H54 (cell line): ENCODE measurements around the gene RND1.
"Not testable (repeated sequence)": the region's sequence is repeated elsewhere in the genome, so short reads cannot be mapped to it uniquely, and the experiment has no call there.

Source experiments
- DNase-seq: peaks from one replicate; pipeline ENCODE4 v3.0.0; 2011; ENCODE audit warnings: low spot score, mixed read lengths; ENCODE audit not compliant: insufficient read length
- FAIRE-seq: peaks from 3 replicates; lab custom pipeline; 2011; peaks lifted over from hg19 to GRCh38; lab: Jason Lieb, UNC
- POLR2A ChIP-seq: IDR thresholded peaks from 2 replicates; pipeline ENCODE4 v1.6.1; 2011; ENCODE audit warnings: low read depth, mild to moderate bottlenecking, low read length

RND1 gene

GRCh38 chr12:48865281-48866051 is at the start of gene RND1:
Gene RND1 (minus strand): TSS chr12:48865870. CDS start chr12:48865767, 103 bp downstream.
- TF ChIP-seq POLR2A: peak; percentile 90
- DNase-seq: peak; percentile 79
- peak; percentile 71 for FAIRE-seq

- TF ChIP-seq POLR2A: no peak
- DNase-seq: no peak
- no peak for FAIRE-seq
Measured at GRCh38 chr12:48910196-48910595, 44.5 kb upstream of the RND1 start.

- not testable (repeated sequence) for DNase-seq, FAIRE-seq
Measured at GRCh38 chr12:48909698-48910097, 44.0 kb upstream of the RND1 start.

GRCh38 chr12:48907245-48907644 is 41.6 kb upstream of the RND1 start:
- no peak for DNase-seq
- no peak for FAIRE-seq
- no peak for TF ChIP-seq POLR2A

GRCh38 chr12:48903982-48904411 is 38.3 kb upstream of the RND1 start:
- peak; percentile 43 for DNase-seq
- TF ChIP-seq POLR2A: no peak
- no peak for FAIRE-seq

GRCh38 chr12:48903363-48903981 is 37.8 kb upstream of the RND1 start:
- TF ChIP-seq POLR2A: no peak
- no peak for FAIRE-seq
- no peak for DNase-seq

- DNase-seq: no peak
- no peak for TF ChIP-seq POLR2A
- FAIRE-seq: no peak
Measured at GRCh38 chr12:48901278-48901677, 35.6 kb upstream of the RND1 start.

GRCh38 chr12:48899651-48900050 is 34.0 kb upstream of the RND1 start:
- no peak for FAIRE-seq
- no peak for TF ChIP-seq POLR2A
- no peak for DNase-seq

- DNase-seq: no peak
- no peak for TF ChIP-seq POLR2A
- no peak for FAIRE-seq
Measured at GRCh38 chr12:48894271-48894670, 28.6 kb upstream of the RND1 start.

- peak; percentile 63 for DNase-seq
- TF ChIP-seq POLR2A: no peak
- no peak for FAIRE-seq
Measured at GRCh38 chr12:48890657-48891418, 25.2 kb upstream of the RND1 start.

GRCh38 chr12:48889679-48890078 is 24.0 kb upstream of the RND1 start:
- no peak for TF ChIP-seq POLR2A
- DNase-seq (no peak), FAIRE-seq (no peak)

GRCh38 chr12:48883305-48884161 is 17.9 kb upstream of the RND1 start:
- no peak for DNase-seq
- no peak for FAIRE-seq

GRCh38 chr12:48882972-48883304 is 17.3 kb upstream of the RND1 start:
- no peak for TF ChIP-seq POLR2A
- DNase-seq (no peak), FAIRE-seq (no peak)

More at GRCh38 chr12:48883305-48884161, 17.9 kb upstream of the RND1 start:
- TF ChIP-seq POLR2A: no peak
